Fibroblast of lung (primary cell): ENCODE data around the gene CDA.

Source experiments
- CTCF ChIP-seq, 2 donors: IDR thresholded peaks in 1 of 2; conservative IDR thresholded peaks in 1 of 2; 1 replicate in 1 of 2; 2 replicates in 1 of 2; pipeline ENCODE4 v1.5.1; 2011 to 2012; ENCODE audit warnings: low read length in 2 of 2, control low read depth in 1 of 2, inconsistent platforms in 1 of 2, low read depth in 1 of 2, mild to moderate bottlenecking in 1 of 2
- EZH2 ChIP-seq: IDR thresholded peaks from 2 replicates; pipeline ENCODE4 v1.5.1; 2012; ENCODE audit warnings: low read length, control low read depth, mild to moderate bottlenecking; ENCODE audit errors: missing control alignments

GRCh38 chr1:20587661-20588053 is 1.2 kb upstream of the CDA start:
- no peak for TF ChIP-seq CTCF (conservative IDR thresholded peaks at IDR 0.05 in 1 of 2, IDR thresholded peaks at IDR 0.05 in 1 of 2; ENCODE audit: low read depth in 1 of 2, low read length in 2 of 2)
- TF ChIP-seq EZH2 = no peak
